GM21825 (cell line): Measurements from ENCODE around the gene GHITM.
"Not testable (repeated sequence)": the region's sequence is repeated elsewhere in the genome, so short reads cannot be mapped to it uniquely, and the experiment has no call there.

ENCODE experiments used
- ATAC-seq: cut with Tn5 transposase; IDR thresholded peaks from one replicate; pipeline ENCODE4 v1.9.1; 2021; ENCODE audit warnings: mild to moderate bottlenecking, moderate library complexity; ENCODE audit not compliant: unreplicated experiment

Gene GHITM

GRCh38 chr10:84139126-84140035 is at the start of gene GHITM:
Gene GHITM, plus strand, starts transcription at chr10:84139509. Its CDS starts 1,992 bp downstream, at chr10:84141501.
- peak; percentile 99 for ATAC-seq

GRCh38 chr10:84095811-84096497 is 43.4 kb upstream of the GHITM start:
- no peak for ATAC-seq

- no peak for ATAC-seq
Observed at GRCh38 chr10:84097787-84098353, 41.4 kb upstream of the GHITM start.

- ATAC-seq = no peak
Observed at GRCh38 chr10:84098667-84099066, 40.6 kb upstream of the GHITM start.

GRCh38 chr10:84101042-84101441 is 38.3 kb upstream of the GHITM start:
- no peak for ATAC-seq

GRCh38 chr10:84108797-84109196 is 30.5 kb upstream of the GHITM start:
- no peak for ATAC-seq

GRCh38 chr10:84109772-84110171 is 29.5 kb upstream of the GHITM start:
- ATAC-seq = not testable (repeated sequence)

- ATAC-seq = not testable (repeated sequence)
Observed at GRCh38 chr10:84113468-84113867, 25.8 kb upstream of the GHITM start.

GRCh38 chr10:84114088-84114667 is 25.1 kb upstream of the GHITM start:
- no peak for ATAC-seq

GRCh38 chr10:84117204-84117603 is 22.1 kb upstream of the GHITM start:
- ATAC-seq = not testable (repeated sequence)

- no peak for ATAC-seq
Observed at GRCh38 chr10:84117686-84118394, 21.5 kb upstream of the GHITM start.

GRCh38 chr10:84118395-84119006 is 20.8 kb upstream of the GHITM start:
- no peak for ATAC-seq

GRCh38 chr10:84123362-84123761 is 15.9 kb upstream of the GHITM start:
- no peak for ATAC-seq

GRCh38 chr10:84125910-84126784 is 13.2 kb upstream of the GHITM start:
- ATAC-seq = not testable (repeated sequence)

GRCh38 chr10:84126785-84127167 is 12.5 kb upstream of the GHITM start:
- no peak for ATAC-seq

GRCh38 chr10:84135836-84136235 is 3.5 kb upstream of the GHITM start:
- ATAC-seq = no peak

- ATAC-seq = no peak
Observed at GRCh38 chr10:84137811-84138210, 1.5 kb upstream of the GHITM start.

GRCh38 chr10:84138478-84139125 is 707 bp upstream of the GHITM start:
- ATAC-seq = no peak

- ATAC-seq = peak; percentile 1
Observed at GRCh38 chr10:84140036-84140379, 699 bp downstream of the GHITM start.
